ENCODE results near the gene RNASE13.

Gene RNASE13

GRCh38 chr14:21077672-21078071 lies 43.1 kb upstream of the RNASE13 start:
- no peak overlapping the region for H3K4me3 ChIP-seq (replicated peaks in 1 of 2; ENCODE audit: low read depth in 2 of 2, low read length in 2 of 2)
- no peak for DNase-seq (ENCODE audit: low read depth in 2 of 2)
- TF ChIP-seq CTCF (IDR thresholded peaks at IDR 0.05; ENCODE audit: low read depth, low read length), result no peak

- TF ChIP-seq CTCF (IDR thresholded peaks at IDR 0.05; ENCODE audit: low read depth, low read length), result no peak
- no peak overlapping the region for H3K4me3 ChIP-seq (replicated peaks in 1 of 2; ENCODE audit: low read depth in 2 of 2, low read length in 2 of 2)
- DNase-seq (ENCODE audit: low read depth in 2 of 2), result no peak
Measured at GRCh38 chr14:21075719-21076437, 41.3 kb upstream of the RNASE13 start.

- no peak for DNase-seq (ENCODE audit: low read depth in 2 of 2)
- no peak overlapping the region for H3K4me3 ChIP-seq (replicated peaks in 1 of 2; ENCODE audit: low read depth in 2 of 2, low read length in 2 of 2)
- TF ChIP-seq CTCF (IDR thresholded peaks at IDR 0.05; ENCODE audit: low read depth, low read length), result no peak
Measured at GRCh38 chr14:21074398-21075272, 40.0 kb upstream of the RNASE13 start.

- no peak for TF ChIP-seq CTCF (IDR thresholded peaks at IDR 0.05; ENCODE audit: low read depth, low read length)
- no peak for DNase-seq (ENCODE audit: low read depth in 2 of 2)
- no peak overlapping the region for H3K4me3 ChIP-seq (replicated peaks in 1 of 2; ENCODE audit: low read depth in 2 of 2, low read length in 2 of 2)
Measured at GRCh38 chr14:21073921-21074320, 39.3 kb upstream of the RNASE13 start.

GRCh38 chr14:21072781-21073339 lies 38.3 kb upstream of the RNASE13 start:
- no peak overlapping the region for H3K4me3 ChIP-seq (replicated peaks in 1 of 2; ENCODE audit: low read depth in 2 of 2, low read length in 2 of 2)
- TF ChIP-seq CTCF (IDR thresholded peaks at IDR 0.05; ENCODE audit: low read depth, low read length), result no peak
- no peak for DNase-seq (ENCODE audit: low read depth in 2 of 2)

GRCh38 chr14:21072031-21072473 lies 37.4 kb upstream of the RNASE13 start:
- TF ChIP-seq CTCF (IDR thresholded peaks at IDR 0.05; ENCODE audit: low read depth, low read length), result peak; percentile 4
- peak; percentile 83 to 90 for DNase-seq (ENCODE audit: low read depth in 2 of 2)
- H3K4me3 ChIP-seq (replicated peaks in 1 of 2; ENCODE audit: low read depth in 2 of 2, low read length in 2 of 2), result peak overlapping the region; percentile 67 to 76
